DOHH2 (cell line): ENCODE results near the gene TAPT1.
A peak's percentile ranks its signal among the peaks of the same experiment; 100 is the strongest.

Experiments
- CTCF ChIP-seq: fragments of 200-600 bp; sonication (generic); IDR thresholded peaks from one replicate; pipeline ENCODE4 v1.5.1; 2014; ENCODE audit warnings: antibody characterized with exemption, mild to moderate bottlenecking, low read depth, low read length; ENCODE audit not compliant: poor library complexity, severe bottlenecking
- EZH2phosphoT487 ChIP-seq: fragments of 200-600 bp; sonication (generic); IDR thresholded peaks from 2 replicates; pipeline ENCODE4 v1.6.1; 2017; ENCODE audit warnings: borderline replicate concordance, mild to moderate bottlenecking, antibody characterized with exemption, low read length, moderate library complexity, mixed read lengths

GRCh38 chr4:16205298-16206164, 20.7 kb downstream of the TAPT1 start:
- peak; percentile 84 for TF ChIP-seq CTCF
- TF ChIP-seq EZH2phosphoT487: no peak
